Measurements from ENCODE around the gene OLA1. TPM values are rescaled to one million over a fixed set of nuclear protein-coding genes. Genes with fewer than 3 reads are reported as not detected.

Gene OLA1
- total RNA-seq, 1 donor from 2014 or later: 104 TPM

DNA sequence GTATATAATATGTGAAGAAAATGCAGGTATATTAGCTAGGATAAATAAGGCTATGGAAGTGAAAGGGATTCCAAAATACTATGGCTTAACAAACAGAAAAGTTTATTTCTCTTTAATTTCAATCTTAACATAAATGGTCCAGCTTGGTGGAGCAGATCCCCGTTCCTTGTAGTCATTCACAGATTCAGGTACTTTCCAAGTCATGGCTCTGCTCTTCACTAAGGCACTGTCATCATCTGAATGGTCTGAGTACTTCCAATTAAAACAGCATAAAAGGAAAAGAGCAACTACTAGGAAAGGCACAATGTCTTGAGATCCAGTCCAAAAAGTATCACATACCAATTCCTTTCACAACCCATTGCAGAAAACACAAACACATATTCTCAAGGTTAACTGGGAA is 63.4 kb downstream of the OLA1 start:
- TF ChIP-seq, protein P1, sequence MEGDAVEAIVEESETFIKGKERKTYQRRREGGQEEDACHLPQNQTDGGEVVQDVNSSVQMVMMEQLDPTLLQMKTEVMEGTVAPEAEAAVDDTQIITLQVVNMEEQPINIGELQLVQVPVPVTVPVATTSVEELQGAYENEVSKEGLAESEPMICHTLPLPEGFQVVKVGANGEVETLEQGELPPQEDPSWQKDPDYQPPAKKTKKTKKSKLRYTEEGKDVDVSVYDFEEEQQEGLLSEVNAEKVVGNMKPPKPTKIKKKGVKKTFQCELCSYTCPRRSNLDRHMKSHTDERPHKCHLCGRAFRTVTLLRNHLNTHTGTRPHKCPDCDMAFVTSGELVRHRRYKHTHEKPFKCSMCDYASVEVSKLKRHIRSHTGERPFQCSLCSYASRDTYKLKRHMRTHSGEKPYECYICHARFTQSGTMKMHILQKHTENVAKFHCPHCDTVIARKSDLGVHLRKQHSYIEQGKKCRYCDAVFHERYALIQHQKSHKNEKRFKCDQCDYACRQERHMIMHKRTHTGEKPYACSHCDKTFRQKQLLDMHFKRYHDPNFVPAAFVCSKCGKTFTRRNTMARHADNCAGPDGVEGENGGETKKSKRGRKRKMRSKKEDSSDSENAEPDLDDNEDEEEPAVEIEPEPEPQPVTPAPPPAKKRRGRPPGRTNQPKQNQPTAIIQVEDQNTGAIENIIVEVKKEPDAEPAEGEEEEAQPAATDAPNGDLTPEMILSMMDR (conservative IDR thresholded peaks at IDR 0.05; ENCODE audit: low read depth, low read length): no peak
- DNase-seq (ENCODE audit: low read depth): no peak
- H3K4me3 ChIP-seq (ENCODE audit: low read depth, low read length): no peak overlapping the region

DNA sequence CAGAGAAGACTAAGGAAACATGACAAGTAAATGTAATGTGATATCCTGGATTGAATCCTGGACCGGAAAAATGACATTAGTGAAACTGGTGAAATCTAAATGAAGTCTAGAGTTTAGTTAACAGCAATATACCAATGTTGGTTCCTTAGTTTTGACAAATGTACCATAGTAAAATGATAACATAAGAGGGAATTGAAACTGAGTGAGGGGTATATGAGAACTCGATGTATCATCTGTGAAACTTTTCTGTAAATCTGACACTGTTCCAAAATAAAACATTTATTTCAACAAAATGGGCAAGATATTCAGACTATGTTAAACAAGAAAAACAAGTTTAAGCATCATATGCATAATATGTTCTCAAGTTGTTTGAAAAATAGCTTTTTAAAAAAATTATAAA is 63.8 kb downstream of the OLA1 start:
- no peak overlapping the region for H3K4me3 ChIP-seq (ENCODE audit: low read depth, low read length)
- no peak for DNase-seq (ENCODE audit: low read depth)
- TF ChIP-seq, protein P1 (conservative IDR thresholded peaks at IDR 0.05; ENCODE audit: low read depth, low read length): no peak

DNA sequence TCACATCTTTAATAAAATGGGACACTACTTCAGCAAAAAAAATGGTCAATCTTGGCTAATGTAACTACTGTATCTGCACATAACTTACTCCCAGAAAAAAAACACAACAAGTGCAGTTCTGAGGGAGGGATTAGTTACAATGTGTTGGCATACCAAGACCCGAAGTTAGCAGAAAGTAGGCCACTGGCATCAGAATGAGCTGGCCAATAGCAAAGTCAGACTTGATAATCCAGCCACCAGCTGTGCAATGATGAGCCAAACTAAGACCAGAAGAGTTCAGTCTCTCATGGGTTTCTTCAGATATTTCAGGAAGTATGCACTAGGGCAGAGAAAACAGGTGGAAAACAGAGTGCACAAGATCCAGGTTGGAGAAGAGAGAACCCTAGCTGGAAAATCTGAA is 65.3 kb downstream of the OLA1 start:
- H3K4me3 ChIP-seq (ENCODE audit: low read depth, low read length): no peak overlapping the region
- TF ChIP-seq, protein P1 (conservative IDR thresholded peaks at IDR 0.05; ENCODE audit: low read depth, low read length): no peak
- no peak for DNase-seq (ENCODE audit: low read depth)

DNA sequence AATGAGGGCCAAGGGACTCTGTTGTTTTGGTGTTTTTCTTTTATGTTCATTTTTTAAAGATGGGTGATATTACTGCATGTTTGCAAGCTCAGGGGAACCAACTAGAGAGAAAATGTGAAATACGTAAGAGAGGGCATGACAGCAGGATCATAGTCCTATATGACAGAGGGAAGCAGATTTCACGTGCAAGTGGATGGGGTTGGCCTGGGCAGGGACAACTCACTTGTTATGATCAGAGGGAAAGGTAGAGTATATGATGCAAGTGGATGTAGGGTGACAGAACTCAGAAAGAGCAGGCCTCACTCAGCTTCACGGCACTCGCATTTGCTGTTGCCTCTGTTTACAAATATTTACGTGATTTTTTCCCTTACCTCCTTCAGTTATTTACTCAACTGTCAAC is 67.0 kb downstream of the OLA1 start:
- DNase-seq (ENCODE audit: low read depth): no peak
- TF ChIP-seq, protein P1 (conservative IDR thresholded peaks at IDR 0.05; ENCODE audit: low read depth, low read length): no peak
- no peak overlapping the region for H3K4me3 ChIP-seq (ENCODE audit: low read depth, low read length)

DNA sequence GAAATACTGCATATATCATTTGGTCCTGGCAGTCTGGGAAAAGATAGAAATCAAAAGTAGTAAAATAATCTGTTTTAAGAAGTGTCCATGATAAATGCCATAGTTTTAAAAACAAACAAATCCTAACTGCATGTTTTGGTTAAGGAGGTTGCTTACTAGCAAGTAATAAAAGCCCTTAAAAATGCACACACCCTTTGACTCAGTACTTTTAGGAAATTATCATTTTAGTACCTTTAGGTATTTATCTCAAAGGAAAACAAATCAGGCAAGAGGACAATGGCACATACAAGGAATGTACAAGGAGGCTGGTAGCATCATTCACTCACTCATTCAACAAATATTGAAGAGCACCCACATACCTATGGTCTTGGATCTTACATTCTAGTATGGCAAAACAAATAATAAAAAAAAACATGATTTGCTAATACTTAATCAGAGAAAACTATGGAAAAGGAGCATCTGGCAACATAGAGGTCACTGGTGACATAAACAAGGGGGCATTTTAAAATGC is 67.6 kb downstream of the OLA1 start:
- TF ChIP-seq, protein P1 (conservative IDR thresholded peaks at IDR 0.05; ENCODE audit: low read depth, low read length): no peak
- DNase-seq (ENCODE audit: low read depth): no peak
- no peak overlapping the region for H3K4me3 ChIP-seq (ENCODE audit: low read depth, low read length)

DNA sequence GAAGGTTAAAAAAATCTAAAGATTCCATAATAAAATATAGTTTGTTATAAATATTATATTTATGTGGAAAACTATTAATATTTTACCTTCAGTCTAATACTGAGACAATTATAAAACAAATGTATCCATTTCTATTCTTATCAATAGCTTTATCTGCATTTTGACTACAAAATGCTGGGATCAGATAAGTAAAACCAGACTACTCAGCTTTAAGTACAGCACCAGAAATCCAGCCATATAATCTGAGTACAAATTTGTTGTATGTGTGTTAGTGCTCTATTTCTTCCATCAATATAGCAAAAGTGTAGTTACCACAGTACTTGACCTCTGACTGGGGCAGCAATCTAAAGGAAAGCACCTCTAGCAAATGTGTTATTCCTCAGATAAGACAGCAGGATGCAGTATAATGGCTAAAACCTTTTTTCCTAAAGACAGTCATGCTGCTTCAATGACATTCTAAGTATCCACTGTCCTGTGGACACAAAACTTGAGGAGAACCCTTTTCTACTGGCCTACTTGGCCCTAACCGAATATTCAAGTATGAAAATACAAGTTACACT is 68.1 kb downstream of the OLA1 start:
- no peak for DNase-seq (ENCODE audit: low read depth)
- no peak overlapping the region for H3K4me3 ChIP-seq (ENCODE audit: low read depth, low read length)
- TF ChIP-seq, protein P1 (conservative IDR thresholded peaks at IDR 0.05; ENCODE audit: low read depth, low read length): peak; percentile 38

DNA sequence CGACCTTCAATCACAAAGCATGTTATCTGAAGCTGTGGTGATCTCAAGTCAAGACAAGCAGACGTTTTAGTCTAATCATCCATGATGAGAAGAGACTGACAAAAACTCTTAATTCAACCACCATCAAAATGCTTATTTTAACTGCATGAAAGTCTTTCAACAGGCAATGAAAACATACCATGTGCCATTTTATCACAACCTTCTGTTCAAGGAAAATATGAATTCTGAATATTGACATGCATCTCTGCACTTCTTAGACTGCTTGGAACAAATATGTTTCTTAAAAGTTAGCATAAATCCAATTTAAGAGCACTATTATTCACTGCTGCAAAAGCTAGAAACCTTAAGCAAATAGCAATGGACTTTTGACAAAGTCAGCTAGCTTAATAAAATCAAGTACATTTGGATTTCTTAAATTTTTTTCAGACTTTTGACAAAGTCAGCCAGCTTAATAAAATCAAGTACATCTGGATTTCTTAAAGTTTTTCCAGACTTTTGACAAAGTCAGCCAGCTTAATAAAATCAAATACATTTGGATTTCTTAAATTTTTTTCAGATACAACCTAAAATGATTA is 70.9 kb downstream of the OLA1 start:
- no peak overlapping the region for H3K4me3 ChIP-seq (ENCODE audit: low read depth, low read length)
- no peak for DNase-seq (ENCODE audit: low read depth)
- TF ChIP-seq, protein P1 (conservative IDR thresholded peaks at IDR 0.05; ENCODE audit: low read depth, low read length): no peak

Measured in epithelial cell of proximal tubule (primary cell).